LHCN-M2 (cell line): ENCODE results near the gene IPP. TPM values are rescaled to one million over a fixed set of nuclear protein-coding genes. Genes with fewer than 3 reads are reported as not detected.

Experiments used
- total RNA-seq: library from RNA; depleted of rRNA; stranded (reverse); fragments of >200 nt; gene quantifications from 2 replicates; pipeline ENCODE4 v1.2.3, GENCODE V29; 2014; rRNA removed

IPP gene
- total RNA-seq, 1 experiment from 2014 or later = 11.5 TPM

Other genes starting within 250 kb of the IPP start
- gene PRDX1, start 228.8 kb downstream of the IPP start, total RNA-seq = 507 and 546 TPM in 2 replicates
- 64.3 and 67.5 TPM in 2 replicates for gene AKR1A1, start 199.8 kb downstream of the IPP start, total RNA-seq
- gene NASP, start 166.6 kb downstream of the IPP start, total RNA-seq = 112 and 123 TPM in 2 replicates
- 0.58 and 0.98 TPM in 2 replicates for gene CCDC17, start 126.6 kb downstream of the IPP start, total RNA-seq
- 110 and 116 TPM in 2 replicates for gene GPBP1L1, start 64.1 kb downstream of the IPP start, total RNA-seq
- gene TMEM69, start 62.5 kb downstream of the IPP start, total RNA-seq = 22.3 and 29.6 TPM in 2 replicates
- 30.3 and 51.4 TPM in 2 replicates for gene MAST2, start 53.0 kb upstream of the IPP start, total RNA-seq